ENCODE results near the gene OR10AG1. TPM values are rescaled to one million over a fixed set of nuclear protein-coding genes. Genes with fewer than 3 reads are reported as not detected.

OR10AG1 gene
- total RNA-seq, 1 donor from 2014 or later: not detected

Other genes with a start within 250 kb of the OR10AG1 start
- gene OR5D13, start 196.5 kb downstream of the OR10AG1 start, total RNA-seq: not detected in 2 replicates
- not detected in 2 replicates for gene OR5D14, start 174.4 kb downstream of the OR10AG1 start, total RNA-seq
- not detected in 2 replicates for gene OR5L1, start 158.6 kb downstream of the OR10AG1 start, total RNA-seq
- gene OR5D18, start 150.3 kb downstream of the OR10AG1 start, total RNA-seq: not detected in 2 replicates
- not detected in 2 replicates for gene OR5L2, start 142.7 kb downstream of the OR10AG1 start, total RNA-seq
- not detected in 2 replicates for gene OR5D16, start 131.2 kb downstream of the OR10AG1 start, total RNA-seq
- gene TRIM51, start 86.6 kb downstream of the OR10AG1 start, total RNA-seq: not detected in 2 replicates
- gene OR5W2, start 55.4 kb downstream of the OR10AG1 start, total RNA-seq: not detected in 2 replicates
- not detected in 2 replicates for gene OR5I1, start 33.5 kb downstream of the OR10AG1 start, total RNA-seq
- gene OR5F1, start 24.7 kb upstream of the OR10AG1 start, total RNA-seq: not detected in 2 replicates
- gene OR5AS1, start 57.7 kb upstream of the OR10AG1 start, total RNA-seq: not detected in 2 replicates
- gene OR8I2, start 123.4 kb upstream of the OR10AG1 start, total RNA-seq: not detected in 2 replicates
- gene OR8H2, start 133.7 kb upstream of the OR10AG1 start, total RNA-seq: not detected in 2 replicates
- gene OR8H3, start 152.4 kb upstream of the OR10AG1 start, total RNA-seq: not detected in 2 replicates
- not detected in 2 replicates for gene OR8J3, start 170.3 kb upstream of the OR10AG1 start, total RNA-seq
- not detected in 2 replicates for gene OR8K5, start 190.4 kb upstream of the OR10AG1 start, total RNA-seq
- not detected in 2 replicates for gene OR5J2, start 206.7 kb upstream of the OR10AG1 start, total RNA-seq

Measured in activated T-helper 2 cell treated with anti-CD3 and anti-CD28 coated beads, Interferon-gamma antibody, Interleukin-2, Interleukin-4, amounts not matched to agents 10 μg/mL and 5 μg/mL and 100 μg/mL, durations not matched to agents 14 hours and 24 hours and 36 hours (primary cell).